Cerebellar cortex (tissue), 1 donor: ENCODE results near the gene EXOC5.

Source experiments
- DNase-seq: peaks from one replicate; pipeline ENCODE4 v3.0.0-alpha.2; 2015; ENCODE audit warnings: low spot score

Gene EXOC5

GRCh38 chr14:57169901-57170300, 98.8 kb downstream of the EXOC5 start:
- DNase-seq = no peak

DNA sequence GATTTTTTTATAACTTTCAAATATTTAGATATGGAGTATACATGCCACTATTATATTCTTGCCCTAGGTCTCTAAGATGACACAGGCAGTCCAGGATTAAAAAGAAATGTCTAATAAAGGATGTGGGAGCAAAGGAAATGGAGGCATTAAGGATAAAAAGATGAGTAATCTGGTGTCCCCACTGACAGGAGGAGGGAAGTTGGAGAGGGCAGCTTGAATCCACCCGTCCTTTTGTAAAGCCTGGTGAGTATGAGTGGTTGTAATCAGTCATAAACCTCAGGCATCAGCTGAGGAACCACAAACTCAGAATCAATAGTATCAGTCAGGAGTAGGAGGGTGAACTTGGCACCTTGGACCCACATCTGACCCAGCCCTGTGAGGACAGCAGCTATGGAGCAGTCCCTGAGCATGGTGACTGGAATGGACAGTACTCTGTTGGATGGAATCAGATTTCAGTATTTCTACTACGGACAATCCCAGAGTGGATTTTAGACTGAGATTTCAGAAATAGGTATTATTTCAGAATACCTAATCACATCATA, 100.5 kb downstream of the EXOC5 start:
- DNase-seq = no peak

GRCh38 chr14:57161583-57162234, 107.0 kb downstream of the EXOC5 start:
- DNase-seq = no peak

GRCh38 chr14:57160333-57160732, 108.4 kb downstream of the EXOC5 start:
- no peak for DNase-seq

DNA sequence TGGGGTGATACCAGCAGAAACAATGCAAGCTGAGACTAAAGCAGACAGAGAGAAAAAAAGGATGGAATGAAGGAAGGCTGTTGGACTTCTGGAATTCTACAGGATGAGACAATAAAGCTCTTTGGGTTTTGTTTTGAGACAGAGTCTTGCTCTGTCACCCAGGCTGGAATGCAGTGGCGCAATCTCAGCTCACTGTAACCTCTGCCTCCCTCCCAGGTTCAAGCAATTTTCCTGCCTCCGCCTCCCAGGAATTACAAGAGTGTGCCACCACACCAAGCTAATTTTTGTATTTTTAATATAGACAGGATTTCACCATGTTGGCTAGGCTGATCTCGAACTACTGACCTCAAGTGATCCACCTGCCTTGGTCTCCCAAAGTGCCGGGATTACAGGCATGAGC, 115.4 kb downstream of the EXOC5 start:
- no peak for DNase-seq
